WTC11 (cell line): ENCODE measurements around the gene CCM2. TPM values are rescaled to one million over a fixed set of nuclear protein-coding genes. Genes with fewer than 3 reads are reported as not detected.

Experiments used
- ATAC-seq: fragments of 200-7000 bp; cut with Tn5 transposase; 2 replicates; pipeline ENCODE4 v1.10.0; 2021; ENCODE audit warnings: mild to moderate bottlenecking, moderate library complexity
- CTCF ChIA-PET: fragments of 300-600 bp; sonication (Branson Sonifier 250); formaldehyde crosslinking; loops from one replicate; lab custom pipeline; 2021; ENCODE audit warnings: antibody characterized with exemption; lab: Charles Lee
- POLR2A ChIA-PET: fragments of 350-600 bp; sonication (Branson Sonifier 250); formaldehyde crosslinking; loops from one replicate; lab custom pipeline; 2021; ENCODE audit warnings: antibody characterized with exemption; lab: Charles Lee
- DNase-seq: peaks from one replicate; pipeline ENCODE4 v3.0.0; 2021; ENCODE audit warnings: low spot score
- H3K27ac Mint-ChIP-seq: 2 replicates; pipeline ENCODE4 v1.8.0; 2021; ENCODE audit warnings: mixed read lengths
- H3K27me3 Mint-ChIP-seq: 2 replicates; pipeline ENCODE4 v1.8.0; 2021; ENCODE audit warnings: low read depth, mild to moderate bottlenecking, moderate library complexity, mixed read lengths
- H3K36me3 Mint-ChIP-seq: 2 replicates; pipeline ENCODE4 v1.8.0; 2021; ENCODE audit warnings: mixed read lengths
- H3K4me1 Mint-ChIP-seq: 2 replicates; pipeline ENCODE4 v1.8.0; 2022; ENCODE audit warnings: mixed read lengths
- H3K4me3 Mint-ChIP-seq: 2 replicates; pipeline ENCODE4 v1.8.0; 2021; ENCODE audit warnings: mild to moderate bottlenecking, moderate library complexity, mixed read lengths
- H3K9me3 Mint-ChIP-seq: 2 replicates; pipeline ENCODE4 v1.8.0; 2021; ENCODE audit warnings: mixed read lengths
- ARID4B ChIP-seq: sonication (generic); formaldehyde crosslinking; IDR thresholded peaks from 2 replicates; pipeline ENCODE4 v1.8.0; 2023; ENCODE audit warnings: missing genetic modification reagents, mild to moderate bottlenecking, borderline replicate concordance
- CTCF ChIP-seq: fragments of 200-600 bp; IDR thresholded peaks from 2 replicates; pipeline ENCODE4 v1.8.0; 2022; ENCODE audit warnings: antibody characterized with exemption
- ELF4 ChIP-seq: sonication (generic); formaldehyde crosslinking; IDR thresholded peaks from 2 replicates; pipeline ENCODE4 v1.8.1; 2022; ENCODE audit warnings: low read depth, mild to moderate bottlenecking, moderate library complexity, missing genetic modification reagents
- IRF2 ChIP-seq: sonication (generic); formaldehyde crosslinking; IDR thresholded peaks from 2 replicates; pipeline ENCODE4 v1.8.0; 2022; ENCODE audit warnings: low read depth, missing genetic modification reagents, borderline replicate concordance
- JAZF1 ChIP-seq: fragments of 250-450 bp; sonication (Bioruptor Pico); IDR thresholded peaks from 2 replicates; pipeline ENCODE4 v1.9.0; 2021; ENCODE audit warnings: moderate library complexity, mild to moderate bottlenecking, inconsistent platforms
- KAT7 ChIP-seq: sonication (generic); formaldehyde crosslinking; IDR thresholded peaks from 2 replicates; pipeline ENCODE4 v1.8.1; 2023; ENCODE audit warnings: missing genetic modification reagents, mild to moderate bottlenecking, borderline replicate concordance
- MYBL2 ChIP-seq: sonication (generic); formaldehyde crosslinking; IDR thresholded peaks from 2 replicates; pipeline ENCODE4 v1.8.1; 2023; ENCODE audit warnings: mild to moderate bottlenecking, moderate library complexity, missing genetic modification reagents
- NFATC4 ChIP-seq: fragments of 250-450 bp; sonication (Bioruptor Pico); IDR thresholded peaks from 2 replicates; pipeline ENCODE4 v1.9.0; 2021; ENCODE audit warnings: mild to moderate bottlenecking
- NR1H2 ChIP-seq: sonication (generic); formaldehyde crosslinking; IDR thresholded peaks from 2 replicates; pipeline ENCODE4 v1.9.0; 2021; ENCODE audit warnings: mild to moderate bottlenecking, moderate library complexity, missing genetic modification reagents
- RORB ChIP-seq: fragments of 250-450 bp; sonication (Bioruptor Pico); IDR thresholded peaks from 2 replicates; pipeline ENCODE4 v1.9.0; 2021; ENCODE audit warnings: mild to moderate bottlenecking
- SMAD3 ChIP-seq: sonication (generic); formaldehyde crosslinking; IDR thresholded peaks from 2 replicates; pipeline ENCODE4 v1.8.0; 2022; ENCODE audit warnings: missing genetic modification reagents, mild to moderate bottlenecking, borderline replicate concordance
- SMAD4 ChIP-seq: sonication (generic); formaldehyde crosslinking; IDR thresholded peaks from 2 replicates; pipeline ENCODE4 v1.8.0; 2022; ENCODE audit warnings: mild to moderate bottlenecking, missing genetic modification reagents
- USF1 ChIP-seq: sonication (generic); formaldehyde crosslinking; IDR thresholded peaks from 2 replicates; pipeline ENCODE4 v1.8.0; 2022; ENCODE audit warnings: mild to moderate bottlenecking, missing genetic modification reagents
- USF2 ChIP-seq: sonication (generic); formaldehyde crosslinking; IDR thresholded peaks from 2 replicates; pipeline ENCODE4 v1.8.1; 2023; ENCODE audit warnings: mild to moderate bottlenecking, missing genetic modification reagents, moderate library complexity
- ZBTB43 ChIP-seq: sonication (generic); formaldehyde crosslinking; IDR thresholded peaks from 2 replicates; pipeline ENCODE4 v1.8.1; 2023; ENCODE audit warnings: mild to moderate bottlenecking, missing genetic modification reagents
- ZNF423 ChIP-seq: fragments of 250-450 bp; sonication (Bioruptor Pico); IDR thresholded peaks from 2 replicates; pipeline ENCODE4 v2.1.2; 2022; ENCODE audit warnings: mild to moderate bottlenecking, moderate library complexity
- ZSCAN18 ChIP-seq: fragments of 250-450 bp; sonication (Bioruptor Pico); IDR thresholded peaks from 2 replicates; pipeline ENCODE4 v2.1.2; 2022; ENCODE audit warnings: mild to moderate bottlenecking, moderate library complexity
- total RNA-seq: library from RNA; stranded (reverse); gene quantifications from 3 replicates; pipeline ENCODE4 v1.2.3, GENCODE V29; 2021

Gene CCM2
- total RNA-seq, 1 experiment from 2014 or later: 32.7 TPM

GRCh38 chr7:45087301-45088145 lies 87.5 kb downstream of the CCM2 start:
- peak overlapping the region; percentile 61 for H3K4me3 Mint-ChIP-seq
- TF ChIP-seq MYBL2 (CRISPR knock-in tag) (no peak), IRF2 (CRISPR knock-in tag) (no peak), ARID4B (CRISPR knock-in tag) (no peak), KAT7 (CRISPR knock-in tag) (no peak), ELF4 (CRISPR knock-in tag) (no peak), ZNF423 (CRISPR knock-in tag) (no peak), SMAD3 (CRISPR knock-in tag) (no peak), NFATC4 (CRISPR knock-in tag) (no peak)
- TF ChIP-seq, all 79 proteins: peak for 0
- no peak for ATAC-seq
- no peaks in the 10 kb centered on the region for H3K9me3 Mint-ChIP-seq
- no peaks in the 10 kb centered on the region for H3K36me3 Mint-ChIP-seq
- peaks cover 8% of the 10 kb centered on the region for H3K4me1 Mint-ChIP-seq
- H3K27me3 Mint-ChIP-seq: peaks cover 24% of the 10 kb centered on the region
- no peak overlapping the region for H3K27ac Mint-ChIP-seq
- ChIA-PET POLR2A (interaction anchor here (2.5 kb wide), 1 partner anchor 24 kb away, joined by 7 read pairs; the partner anchor contains the start of gene TBRG4), CTCF (interaction anchor here (3.1 kb wide), 1 partner anchor 113 kb away, joined by 21 read pairs; no protein-coding TSS in a partner anchor)
- no peak for DNase-seq

GRCh38 chr7:45088146-45088701 lies 88.2 kb downstream of the CCM2 start:
- CTCF ChIA-PET: interaction anchor here (1.6 to 3.1 kb wide), 2 partner anchors 48 to 114 kb away, joined by 15 to 21 read pairs; no protein-coding TSS in a partner anchor
- H3K27ac Mint-ChIP-seq: no peak overlapping the region
- peaks cover 24% of the 10 kb centered on the region for H3K27me3 Mint-ChIP-seq
- peaks cover 15% of the 10 kb centered on the region for H3K4me1 Mint-ChIP-seq
- peak; percentile 31 for DNase-seq
- POLR2A ChIA-PET: interaction anchor here (2.5 kb wide), 1 partner anchor 23 kb away, joined by 7 read pairs; the partner anchor contains the start of gene TBRG4
- peak; percentile 53 for TF ChIP-seq USF2 (CRISPR knock-in tag)
- TF ChIP-seq JAZF1: no peak
- TF ChIP-seq ZBTB43 (CRISPR knock-in tag): no peak
- no peak for TF ChIP-seq ZNF423 (CRISPR knock-in tag)
- H3K36me3 Mint-ChIP-seq: no peaks in the 10 kb centered on the region
- ATAC-seq: peak; percentile 2; the same call in 1 of the 2 replicates
- H3K9me3 Mint-ChIP-seq: no peaks in the 10 kb centered on the region
- H3K4me3 Mint-ChIP-seq: peak overlapping the region; percentile 61

- ATAC-seq: peak; percentile 60
- Mint-ChIP-seq H3K36me3 (no peaks in the 10 kb centered on the region), H3K27ac (no peak within 1 kb of the TSS), H3K27me3 (peaks cover 24% of the 10 kb centered on the region), H3K4me3 (peak within 1 kb of the TSS; percentile 74), H3K4me1 (peaks cover 15% of the 10 kb centered on the region), H3K9me3 (no peaks in the 10 kb centered on the region)
- DNase-seq: peak; percentile 40
- CTCF ChIA-PET: interaction anchor here (0.8 to 3.1 kb wide), 4 partner anchors 23 to 524 kb away, joined by 3 to 21 read pairs (median 9); partner anchors contain the start of gene TBRG4
- POLR2A ChIA-PET: interaction anchor here (1.0 to 2.5 kb wide), 2 partner anchors 23 to 114 kb away, joined by 3 to 7 read pairs; partner anchors contain the start of gene TBRG4
- TF ChIP-seq ZSCAN18 (CRISPR knock-in tag) (no peak), NR1H2 (CRISPR knock-in tag) (no peak), USF1 (no peak), RORB (CRISPR knock-in tag) (no peak), NFATC4 (CRISPR knock-in tag) (no peak), CTCF (no peak), SMAD4 (CRISPR knock-in tag) (no peak)
Measured at GRCh38 chr7:45088821-45089340, 88.9 kb downstream of the CCM2 start, which contains the start of gene NACAD. Gene NACAD, minus strand, starts transcription at chr7:45088969. Its CDS starts 75 bp downstream, at chr7:45088894.
